Keratinocyte (primary cell): ENCODE results near the gene HMGCS2.

Source experiments
- EZH2 ChIP-seq: IDR thresholded peaks from one replicate; pipeline ENCODE4 v1.6.1; 2012; ENCODE audit warnings: inconsistent platforms, mild to moderate bottlenecking, low read length, moderate library complexity
- TF ChIP-seq, protein P1 (sequence below), 3 experiments: IDR thresholded peaks in 1 of 3; conservative IDR thresholded peaks in 1 of 3; optimal IDR thresholded peaks in 1 of 3; 2 replicates in 2 of 3; 3 replicates in 1 of 3; pipeline versions ENCODE3 to v1.5.1; 2011; ENCODE audit warnings: low read length in 3 of 3, mild to moderate bottlenecking in 3 of 3, moderate library complexity in 2 of 3, control low read depth in 1 of 3, inconsistent platforms in 1 of 3; ENCODE audit not compliant: insufficient read depth in 2 of 3; ENCODE audit errors: extremely low read depth in 1 of 3

DNA sequence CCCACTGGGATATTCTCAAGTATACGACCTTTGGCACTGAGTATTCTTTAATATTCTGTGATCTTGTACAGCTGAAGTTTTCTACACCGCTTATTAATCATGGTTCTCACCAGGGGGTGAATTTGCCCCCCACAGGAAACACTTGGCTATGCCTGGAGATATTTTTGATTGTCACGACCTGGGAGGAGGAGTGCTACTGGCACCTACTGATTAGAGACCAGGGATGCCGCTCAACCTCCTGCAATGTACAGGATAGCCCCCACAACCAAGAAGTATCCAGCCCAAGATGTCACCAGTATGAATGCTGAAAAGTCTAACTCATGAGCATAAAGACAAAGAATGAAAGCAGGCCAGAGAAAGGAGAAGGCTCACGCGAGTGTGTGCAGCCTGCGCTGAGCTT is 28.9 kb upstream of the HMGCS2 start:
- TF ChIP-seq EZH2, result no peak
- TF ChIP-seq, protein P1, sequence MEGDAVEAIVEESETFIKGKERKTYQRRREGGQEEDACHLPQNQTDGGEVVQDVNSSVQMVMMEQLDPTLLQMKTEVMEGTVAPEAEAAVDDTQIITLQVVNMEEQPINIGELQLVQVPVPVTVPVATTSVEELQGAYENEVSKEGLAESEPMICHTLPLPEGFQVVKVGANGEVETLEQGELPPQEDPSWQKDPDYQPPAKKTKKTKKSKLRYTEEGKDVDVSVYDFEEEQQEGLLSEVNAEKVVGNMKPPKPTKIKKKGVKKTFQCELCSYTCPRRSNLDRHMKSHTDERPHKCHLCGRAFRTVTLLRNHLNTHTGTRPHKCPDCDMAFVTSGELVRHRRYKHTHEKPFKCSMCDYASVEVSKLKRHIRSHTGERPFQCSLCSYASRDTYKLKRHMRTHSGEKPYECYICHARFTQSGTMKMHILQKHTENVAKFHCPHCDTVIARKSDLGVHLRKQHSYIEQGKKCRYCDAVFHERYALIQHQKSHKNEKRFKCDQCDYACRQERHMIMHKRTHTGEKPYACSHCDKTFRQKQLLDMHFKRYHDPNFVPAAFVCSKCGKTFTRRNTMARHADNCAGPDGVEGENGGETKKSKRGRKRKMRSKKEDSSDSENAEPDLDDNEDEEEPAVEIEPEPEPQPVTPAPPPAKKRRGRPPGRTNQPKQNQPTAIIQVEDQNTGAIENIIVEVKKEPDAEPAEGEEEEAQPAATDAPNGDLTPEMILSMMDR (optimal IDR thresholded peaks at IDR 0.05 in 1 of 3, IDR thresholded peaks at IDR 0.05 in 1 of 3, conservative IDR thresholded peaks at IDR 0.05 in 1 of 3; ENCODE audit: extremely low read depth in 1 of 3, insufficient read depth in 2 of 3, low read length in 3 of 3), result no peak
